Measurements from ENCODE around the gene ATP11A. TPM values are rescaled to one million over a fixed set of nuclear protein-coding genes. Genes with fewer than 3 reads are reported as not detected.

The ATP11A gene
- total RNA-seq, 2 experiments from 2014 or later: 28.8 to 30.2 TPM

- ATAC-seq: no peak
- POLR2A ChIA-PET: no interaction called here
Observed at GRCh38 chr13:112895521-112896465, 206.0 kb downstream of the ATP11A start.

GRCh38 chr13:112896736-112897602, 207.1 kb downstream of the ATP11A start:
- no peak for ATAC-seq
- peaks cover 15% of the 10 kb centered on the region for H3K27me3 Mint-ChIP-seq
- no peak for DNase-seq
- no peak for TF ChIP-seq CTCF (IDR thresholded peaks at IDR 0.05)
- intact Hi-C loops (cut with micrococcal nuclease): no loop called here
- H3K27ac Mint-ChIP-seq: no peak overlapping the region
- peaks cover 5% of the 10 kb centered on the region for H3K4me1 Mint-ChIP-seq (ENCODE audit: low read depth)
- ChIA-PET POLR2A (no interaction called here), CTCF (interaction anchor here (0.7 kb wide), 1 partner anchor 28 kb away, joined by 3 read pairs; no protein-coding TSS in a partner anchor)
- H3K9me3 Mint-ChIP-seq: no peaks in the 10 kb centered on the region
- H3K36me3 Mint-ChIP-seq (ENCODE audit: low read depth): no peaks in the 10 kb centered on the region
- H3K4me3 Mint-ChIP-seq: no peak overlapping the region

More at GRCh38 chr13:112895521-112896465, 206.0 kb downstream of the ATP11A start:
- Mint-ChIP-seq H3K4me1 (ENCODE audit: low read depth) (peaks cover 5% of the 10 kb centered on the region), H3K9me3 (no peaks in the 10 kb centered on the region), H3K36me3 (ENCODE audit: low read depth) (no peaks in the 10 kb centered on the region), H3K27ac (no peak overlapping the region), H3K4me3 (no peak overlapping the region), H3K27me3 (peaks cover 15% of the 10 kb centered on the region)
- TF ChIP-seq CTCF (IDR thresholded peaks at IDR 0.05): no peak
- no peak for DNase-seq
- CTCF ChIA-PET: no interaction called here
- intact Hi-C loops (cut with micrococcal nuclease): no loop called here

DNA sequence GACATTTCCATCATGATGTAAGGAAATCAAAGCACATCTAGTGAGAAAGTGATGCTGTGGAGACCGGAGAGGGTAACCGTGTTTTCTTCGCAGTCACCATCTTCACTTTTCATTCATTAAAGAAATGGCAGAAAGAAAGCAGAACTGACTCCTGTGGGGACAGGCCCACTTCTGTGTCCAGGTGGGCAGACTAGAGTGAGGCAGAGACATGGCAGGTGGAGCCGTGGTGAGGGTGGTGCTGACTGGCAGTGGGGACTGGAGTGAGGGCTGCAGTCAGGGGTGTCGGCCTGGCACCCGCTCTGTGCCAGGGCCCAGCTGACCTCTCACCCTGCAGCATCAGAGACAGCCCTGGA, 207.7 kb downstream of the ATP11A start:
- no peak overlapping the region for H3K27ac Mint-ChIP-seq
- H3K27me3 Mint-ChIP-seq: peaks cover 15% of the 10 kb centered on the region
- intact Hi-C loops (cut with micrococcal nuclease): no loop called here
- H3K9me3 Mint-ChIP-seq: no peaks in the 10 kb centered on the region
- no peaks in the 10 kb centered on the region for H3K36me3 Mint-ChIP-seq (ENCODE audit: low read depth)
- no peak for ATAC-seq
- H3K4me1 Mint-ChIP-seq (ENCODE audit: low read depth): peaks cover 5% of the 10 kb centered on the region
- no peak overlapping the region for H3K4me3 Mint-ChIP-seq
- ChIA-PET POLR2A (no interaction called here), CTCF (interaction anchor here (0.6 to 0.7 kb wide), 2 partner anchors 14 to 28 kb away, joined by 3 to 4 read pairs; no protein-coding TSS in a partner anchor)
- TF ChIP-seq CTCF (IDR thresholded peaks at IDR 0.05): no peak
- DNase-seq: no peak

DNA sequence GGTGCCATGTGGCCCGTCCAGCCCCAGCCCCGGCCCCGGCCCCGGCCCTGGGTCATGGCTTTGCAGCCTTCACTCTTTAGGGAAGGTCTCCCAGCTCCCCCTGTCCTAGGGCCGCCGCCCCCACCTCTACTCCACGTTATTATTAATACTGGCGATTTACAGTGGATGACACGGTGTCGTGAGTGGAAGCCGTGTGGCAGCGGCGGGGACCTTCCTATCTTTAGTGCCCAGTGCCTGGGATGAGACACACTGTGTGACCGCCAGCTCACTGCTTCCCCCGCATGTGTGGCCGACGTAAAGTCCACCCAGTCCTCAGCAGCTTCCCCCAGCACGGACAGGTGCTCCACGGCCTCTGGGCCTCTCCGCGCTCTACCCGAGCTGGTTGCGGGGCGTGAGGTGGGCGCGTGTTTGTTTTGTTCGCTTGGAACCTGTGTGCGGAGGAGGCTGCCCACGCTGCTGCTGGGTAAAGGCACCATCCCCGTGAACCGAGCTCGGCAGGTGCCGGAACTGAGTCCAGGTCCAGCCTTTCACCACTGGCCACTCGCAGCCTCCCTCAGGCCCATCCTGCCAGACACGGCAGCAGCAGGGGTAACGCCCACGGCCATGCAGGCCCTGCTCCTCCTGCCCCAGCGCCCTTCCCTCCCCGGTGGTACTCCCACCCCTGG, 208.2 kb downstream of the ATP11A start:
- intact Hi-C loops (cut with micrococcal nuclease): no loop called here

More for the DNA sequence above, 208.2 kb downstream of the ATP11A start:
- CTCF ChIA-PET: interaction anchor here (0.6 kb wide), 1 partner anchor 14 kb away, joined by 4 read pairs; no protein-coding TSS in a partner anchor
- H3K27me3 Mint-ChIP-seq: peaks cover 12% of the 10 kb centered on the region
- no peaks in the 10 kb centered on the region for H3K36me3 Mint-ChIP-seq (ENCODE audit: low read depth)
- POLR2A ChIA-PET: no interaction called here
- H3K27ac Mint-ChIP-seq: no peak overlapping the region
- H3K4me3 Mint-ChIP-seq: no peak overlapping the region
- no peaks in the 10 kb centered on the region for H3K9me3 Mint-ChIP-seq
- H3K4me1 Mint-ChIP-seq (ENCODE audit: low read depth): peaks cover 3% of the 10 kb centered on the region
- DNase-seq: no peak
- ATAC-seq: no peak
- TF ChIP-seq CTCF (IDR thresholded peaks at IDR 0.05): no peak
